Left lung (tissue), 10 donors: ENCODE measurements around the gene CDK6. TPM values are rescaled to one million over a fixed set of nuclear protein-coding genes. Genes with fewer than 3 reads are reported as not detected.

Source experiments
- ATAC-seq: fragments of 200-7000 bp; cut with Tn5 transposase; one replicate; pipeline ENCODE4 v1.9.1; 2020; ENCODE audit warnings: moderate library complexity
- DNase-seq, 4 donors: peaks; one replicate each; pipeline ENCODE4 v3.0.0-alpha.2; 2013 to 2020
- H3K27ac ChIP-seq, 2 donors: fragments of 200-600 bp; sonication (generic) in 1 of 2; one replicate each; pipeline versions ENCODE4 v1.5.0 to v1.8.0; 2020 to 2021
- H3K27me3 ChIP-seq, 2 donors: fragments of 200-600 bp; sonication (generic) in 1 of 2; one replicate each; pipeline versions ENCODE4 v1.5.0 to v1.8.0; 2020 to 2021
- H3K36me3 ChIP-seq, 2 donors: fragments of 200-600 bp; sonication (generic) in 1 of 2; one replicate each; pipeline versions ENCODE4 v1.5.0 to v1.8.0; 2020 to 2021
- H3K4me1 ChIP-seq, 2 donors: fragments of 200-600 bp; one replicate each; pipeline ENCODE4 v1.8.0; 2021
- H3K4me3 ChIP-seq, 2 donors: fragments of 200-600 bp; sonication (generic) in 1 of 2; one replicate each; pipeline versions ENCODE4 v1.5.0 to v1.8.0; 2020 to 2021; ENCODE audit warnings: mild to moderate bottlenecking in 1 of 2
- H3K9me3 ChIP-seq, 2 donors: fragments of 200-600 bp; sonication (generic) in 1 of 2; one replicate each; pipeline versions ENCODE4 v1.5.0 to v1.8.0; 2020 to 2021
- intact Hi-C, 2 donors: fragments of 100-400 bp; cut with DNase I; formaldehyde crosslinking; loops; one replicate each; pipeline versions ENCODE4 v1.11.2 to v1.14.2; 2022
- polyA plus RNA-seq, 6 donors: library from polyadenylated mRNA; unstranded; fragments of 120-200 nt; gene quantifications; one replicate each; pipeline ENCODE4 v1.2.1, GENCODE V29; 2013; ENCODE audit not compliant: insufficient read length in 6 of 6
- total RNA-seq, 2 donors: library from RNA; stranded (reverse); fragmentation: NEBNext Ultra II Directional; extraction: Animal tissue kit (Norgen Biotek cat#: 25700); gene quantifications; one replicate each; pipeline ENCODE4 v1.2.1, GENCODE V29; 2021
- TF ChIP-seq, protein P1 (sequence below), 2 donors: fragments of 200-600 bp; sonication (generic) in 1 of 2; IDR thresholded peaks; one replicate each; pipeline versions ENCODE4 v1.5.0 to v1.8.0; 2021; ENCODE audit warnings: antibody characterized with exemption in 2 of 2
- donor health status: DM: no; HTN: yes; CAD: no.
- donor health status: DM: no; HTN: no; CAD: no.

The CDK6 gene
- total and polyA plus RNA-seq, 8 donors: 20.3 to 52.2 (median 43.7) TPM

DNA sequence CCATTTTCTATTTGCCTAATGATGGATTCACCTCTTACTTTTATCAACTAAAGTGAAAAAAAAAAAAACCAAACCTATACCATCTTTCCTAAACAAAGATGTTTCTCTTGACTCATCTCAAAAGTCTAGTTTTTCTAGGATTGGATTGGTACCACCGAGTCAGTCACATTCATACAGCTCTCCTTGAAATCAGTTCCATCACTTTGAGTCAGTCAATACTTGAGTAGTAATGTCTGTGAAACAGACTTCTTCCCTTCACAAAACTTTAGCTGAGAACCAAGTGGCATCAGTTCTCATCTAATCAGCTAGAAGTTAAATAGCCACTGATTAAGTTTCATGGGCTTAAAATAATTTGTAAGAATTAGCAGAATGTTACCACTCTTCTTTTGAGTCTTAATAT, 13.3 kb downstream of the CDK6 start:
- TF ChIP-seq, protein P1, sequence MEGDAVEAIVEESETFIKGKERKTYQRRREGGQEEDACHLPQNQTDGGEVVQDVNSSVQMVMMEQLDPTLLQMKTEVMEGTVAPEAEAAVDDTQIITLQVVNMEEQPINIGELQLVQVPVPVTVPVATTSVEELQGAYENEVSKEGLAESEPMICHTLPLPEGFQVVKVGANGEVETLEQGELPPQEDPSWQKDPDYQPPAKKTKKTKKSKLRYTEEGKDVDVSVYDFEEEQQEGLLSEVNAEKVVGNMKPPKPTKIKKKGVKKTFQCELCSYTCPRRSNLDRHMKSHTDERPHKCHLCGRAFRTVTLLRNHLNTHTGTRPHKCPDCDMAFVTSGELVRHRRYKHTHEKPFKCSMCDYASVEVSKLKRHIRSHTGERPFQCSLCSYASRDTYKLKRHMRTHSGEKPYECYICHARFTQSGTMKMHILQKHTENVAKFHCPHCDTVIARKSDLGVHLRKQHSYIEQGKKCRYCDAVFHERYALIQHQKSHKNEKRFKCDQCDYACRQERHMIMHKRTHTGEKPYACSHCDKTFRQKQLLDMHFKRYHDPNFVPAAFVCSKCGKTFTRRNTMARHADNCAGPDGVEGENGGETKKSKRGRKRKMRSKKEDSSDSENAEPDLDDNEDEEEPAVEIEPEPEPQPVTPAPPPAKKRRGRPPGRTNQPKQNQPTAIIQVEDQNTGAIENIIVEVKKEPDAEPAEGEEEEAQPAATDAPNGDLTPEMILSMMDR (IDR thresholded peaks at IDR 0.05): no peak
- H3K27ac ChIP-seq: no peak overlapping the region
- DNase-seq: no peak
- H3K4me1 ChIP-seq: peaks cover 0 to 23% of the 10 kb centered on the region in 2 donors
- intact Hi-C loops: loop anchor here in 1 of 2 donors (10.0 kb wide), 1 partner anchor 58 kb away; no protein-coding TSS in a partner anchor
- H3K4me3 ChIP-seq: no peak overlapping the region
- H3K27me3 ChIP-seq: no peaks in the 10 kb centered on the region
- H3K9me3 ChIP-seq: no peaks in the 10 kb centered on the region
- ATAC-seq: no peak
- H3K36me3 ChIP-seq: no peaks in the 10 kb centered on the region

DNA sequence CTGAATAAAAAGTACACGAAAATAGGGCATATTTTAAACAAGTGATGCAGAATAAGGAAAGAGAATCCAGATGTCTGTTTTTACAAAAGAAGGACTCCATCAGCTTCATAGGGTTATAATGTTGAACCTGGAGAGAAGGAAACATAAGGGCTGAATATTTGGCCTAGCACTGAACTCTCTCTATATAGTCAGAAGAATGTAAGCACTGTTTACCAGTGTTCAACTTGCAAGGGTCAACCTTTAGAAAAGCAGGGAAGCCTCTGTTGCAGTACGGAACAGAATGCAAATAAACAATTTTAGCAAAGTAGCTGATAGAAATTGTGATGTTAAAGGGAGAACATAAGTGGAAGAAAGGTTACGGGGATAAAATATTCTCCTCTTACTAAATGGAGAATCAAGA, 16.2 kb downstream of the CDK6 start:
- H3K27ac ChIP-seq: no peak overlapping the region
- H3K36me3 ChIP-seq: no peaks in the 10 kb centered on the region
- H3K9me3 ChIP-seq: no peaks in the 10 kb centered on the region
- H3K4me3 ChIP-seq: no peak overlapping the region
- TF ChIP-seq, protein P1 (IDR thresholded peaks at IDR 0.05): no peak
- intact Hi-C loops: loop anchor here in 1 of 2 donors (10.0 kb wide), 1 partner anchor 55 kb away; no protein-coding TSS in a partner anchor
- H3K27me3 ChIP-seq: no peaks in the 10 kb centered on the region
- ATAC-seq: no peak
- no peak for DNase-seq
- peaks cover 0 to 5% of the 10 kb centered on the region in 2 donors for H3K4me1 ChIP-seq

DNA sequence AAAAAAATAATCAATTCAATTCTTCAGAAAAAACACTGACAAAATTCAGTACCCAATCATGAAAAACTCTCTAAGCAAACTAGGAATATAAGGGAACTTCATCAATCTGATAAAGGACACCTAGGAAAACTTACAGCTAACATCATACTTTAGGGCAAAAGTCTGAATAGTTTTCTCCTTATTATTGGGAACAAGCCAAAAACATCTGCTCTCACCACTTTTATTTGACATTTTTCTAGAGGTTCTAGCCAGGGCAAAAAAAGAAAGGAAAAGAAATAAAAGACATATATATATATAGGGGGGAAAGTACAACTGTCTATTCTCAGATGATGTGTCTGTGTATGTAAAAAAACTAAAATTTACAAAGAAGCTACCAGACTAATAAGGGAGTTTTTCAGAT, 19.0 kb downstream of the CDK6 start:
- DNase-seq (no peak), ATAC-seq (no peak)
- TF ChIP-seq, protein P1 (IDR thresholded peaks at IDR 0.05): no peak
- Histone ChIP-seq H3K9me3 (no peaks in the 10 kb centered on the region), H3K36me3 (no peaks in the 10 kb centered on the region), H3K27me3 (no peaks in the 10 kb centered on the region), H3K4me3 (no peak overlapping the region), H3K4me1 (peaks cover 0 to 15% of the 10 kb centered on the region in 2 donors), H3K27ac (no peak overlapping the region)
- intact Hi-C loops: no loop called here

DNA sequence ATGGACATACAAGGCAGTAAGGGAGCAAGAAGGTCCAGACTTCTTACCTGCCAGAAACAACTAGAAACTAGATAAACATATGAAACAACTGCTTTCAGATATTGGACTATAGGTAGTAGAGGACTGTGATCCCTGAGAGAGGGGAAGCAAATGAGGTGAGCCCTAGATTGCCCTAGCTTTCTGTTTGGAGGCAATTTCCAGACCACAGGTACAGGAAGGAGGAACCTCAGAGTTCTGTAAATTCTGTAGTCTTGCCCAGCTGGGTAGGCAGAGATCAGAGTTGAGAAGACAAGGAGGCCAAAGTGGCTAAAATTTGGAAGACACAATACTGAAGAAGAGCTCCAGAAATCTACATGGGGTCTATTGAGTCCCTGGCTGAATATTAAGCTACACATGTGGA, 21.0 kb downstream of the CDK6 start:
- Histone ChIP-seq H3K27me3 (no peaks in the 10 kb centered on the region), H3K9me3 (no peaks in the 10 kb centered on the region), H3K27ac (no peak overlapping the region), H3K4me1 (peaks cover 0 to 15% of the 10 kb centered on the region in 2 donors), H3K4me3 (no peak overlapping the region), H3K36me3 (no peaks in the 10 kb centered on the region)
- no peak for DNase-seq
- intact Hi-C loops: no loop called here
- TF ChIP-seq, protein P1 (IDR thresholded peaks at IDR 0.05): no peak
- no peak for ATAC-seq

DNA sequence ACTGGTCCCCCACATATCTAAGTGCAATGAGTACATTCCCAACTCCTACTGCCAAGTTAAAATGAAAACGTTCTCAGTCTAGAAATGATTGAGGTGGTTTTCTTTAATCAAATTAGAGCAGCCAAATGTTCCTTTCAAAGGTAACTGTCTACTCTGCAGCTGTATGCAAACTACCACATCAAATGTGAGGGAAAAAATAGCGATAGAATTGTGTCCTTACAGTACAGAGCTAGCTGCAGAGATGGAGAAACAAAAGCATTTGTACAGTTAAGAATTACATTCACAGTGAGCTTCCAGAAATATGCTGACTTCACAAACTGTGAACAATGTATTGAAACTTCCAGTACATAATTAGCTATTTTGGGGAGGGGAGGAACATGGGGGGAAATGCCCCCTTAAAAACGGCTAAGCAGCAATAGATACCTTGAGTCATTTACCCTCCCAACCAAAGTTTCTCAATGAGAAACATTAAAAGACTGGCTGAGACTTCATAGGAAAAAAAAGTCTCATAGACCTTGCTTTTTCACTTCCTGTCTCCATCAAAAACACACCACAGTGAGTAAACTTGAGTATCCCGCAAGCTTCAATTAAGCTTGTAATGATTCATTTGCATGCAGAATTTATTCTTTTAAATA, 22.9 kb downstream of the CDK6 start:
- Histone ChIP-seq H3K4me1 (peaks cover 0 to 33% of the 10 kb centered on the region in 2 donors), H3K36me3 (no peaks in the 10 kb centered on the region), H3K9me3 (no peaks in the 10 kb centered on the region), H3K4me3 (no peak overlapping the region), H3K27me3 (no peaks in the 10 kb centered on the region), H3K27ac (peak overlapping the region in 1 of 2 donors; percentile 9)
- ATAC-seq (no peak), DNase-seq (no peak)
- TF ChIP-seq, protein P1 (IDR thresholded peaks at IDR 0.05): no peak
- intact Hi-C loops: no loop called here
